Transverse colon (tissue), 4 donors: ENCODE measurements around the gene ARCN1.

Experiments used
- EP300 ChIP-seq: sonication (generic); formaldehyde crosslinking; IDR thresholded peaks from one replicate; pipeline ENCODE4 v1.6.1; 2017; ENCODE audit warnings: antibody characterized with exemption, low read depth
- POLR2A ChIP-seq: fragments of 450-650 bp; IDR thresholded peaks from one replicate; pipeline ENCODE4 v1.6.1; 2016; ENCODE audit warnings: antibody characterized with exemption, mild to moderate bottlenecking, moderate library complexity
- POLR2AphosphoS5 ChIP-seq, 3 donors: sonication (generic); formaldehyde crosslinking; IDR thresholded peaks; one replicate each; pipeline ENCODE4 v1.6.1; 2016; ENCODE audit warnings: antibody characterized with exemption in 3 of 3
- TF ChIP-seq, protein P1 (sequence below), 5 experiments: fragments of 200-600 bp in 3 of 5; fragments of 450-650 bp in 2 of 5; sonication (generic) in 3 of 5; IDR thresholded peaks; 1 replicate in 2 of 5; 2 replicates in 3 of 5; pipeline ENCODE4 v1.5.1; 2016 to 2017; ENCODE audit warnings: antibody characterized with exemption in 5 of 5, inconsistent platforms in 3 of 5, mild to moderate bottlenecking in 2 of 5, moderate library complexity in 1 of 5

GRCh38 chr11:118529584-118530175, 42.5 kb upstream of the ARCN1 start:
- TF ChIP-seq POLR2AphosphoS5 (IDR thresholded peaks at IDR 0.05): no peak
- TF ChIP-seq, protein P1, sequence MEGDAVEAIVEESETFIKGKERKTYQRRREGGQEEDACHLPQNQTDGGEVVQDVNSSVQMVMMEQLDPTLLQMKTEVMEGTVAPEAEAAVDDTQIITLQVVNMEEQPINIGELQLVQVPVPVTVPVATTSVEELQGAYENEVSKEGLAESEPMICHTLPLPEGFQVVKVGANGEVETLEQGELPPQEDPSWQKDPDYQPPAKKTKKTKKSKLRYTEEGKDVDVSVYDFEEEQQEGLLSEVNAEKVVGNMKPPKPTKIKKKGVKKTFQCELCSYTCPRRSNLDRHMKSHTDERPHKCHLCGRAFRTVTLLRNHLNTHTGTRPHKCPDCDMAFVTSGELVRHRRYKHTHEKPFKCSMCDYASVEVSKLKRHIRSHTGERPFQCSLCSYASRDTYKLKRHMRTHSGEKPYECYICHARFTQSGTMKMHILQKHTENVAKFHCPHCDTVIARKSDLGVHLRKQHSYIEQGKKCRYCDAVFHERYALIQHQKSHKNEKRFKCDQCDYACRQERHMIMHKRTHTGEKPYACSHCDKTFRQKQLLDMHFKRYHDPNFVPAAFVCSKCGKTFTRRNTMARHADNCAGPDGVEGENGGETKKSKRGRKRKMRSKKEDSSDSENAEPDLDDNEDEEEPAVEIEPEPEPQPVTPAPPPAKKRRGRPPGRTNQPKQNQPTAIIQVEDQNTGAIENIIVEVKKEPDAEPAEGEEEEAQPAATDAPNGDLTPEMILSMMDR (IDR thresholded peaks at IDR 0.05): no peak
- TF ChIP-seq POLR2A: no peak
- no peak for TF ChIP-seq EP300
